KG1 (cell line): ENCODE measurements around the gene LIM2.

Experiments
- DNase-seq: peaks from one replicate; lab custom pipeline; 2025; lab: John Stamatoyannopoulos, UW

The LIM2 gene

DNA sequence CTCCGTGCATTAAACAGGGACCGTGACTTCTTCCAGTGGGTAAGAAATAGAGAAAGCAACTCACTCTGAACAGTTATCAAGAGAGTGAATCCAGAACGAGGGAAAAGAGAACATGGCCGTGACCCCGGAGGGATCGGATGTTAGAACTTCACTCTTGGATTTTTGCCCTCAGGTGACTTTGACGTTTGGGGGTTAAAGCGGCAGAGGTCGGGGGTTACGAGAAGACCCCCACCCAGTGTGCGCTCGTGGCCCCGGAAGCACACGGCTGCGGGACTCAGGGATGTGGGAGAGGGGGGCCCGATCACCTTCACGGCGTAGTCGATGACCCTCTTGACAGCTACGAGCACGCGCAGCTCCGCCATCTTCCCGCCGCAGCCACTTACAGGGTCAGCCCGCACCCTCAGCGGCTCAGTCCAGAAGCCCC lies 21.8 kb downstream of the LIM2 start, which contains the start of gene ETFB:
Gene ETFB (minus strand): TSS at position 424 of the 424 bp plus-strand sequence. CDS start 62 bp downstream, at position 362.
- DNase-seq: no peak

DNA sequence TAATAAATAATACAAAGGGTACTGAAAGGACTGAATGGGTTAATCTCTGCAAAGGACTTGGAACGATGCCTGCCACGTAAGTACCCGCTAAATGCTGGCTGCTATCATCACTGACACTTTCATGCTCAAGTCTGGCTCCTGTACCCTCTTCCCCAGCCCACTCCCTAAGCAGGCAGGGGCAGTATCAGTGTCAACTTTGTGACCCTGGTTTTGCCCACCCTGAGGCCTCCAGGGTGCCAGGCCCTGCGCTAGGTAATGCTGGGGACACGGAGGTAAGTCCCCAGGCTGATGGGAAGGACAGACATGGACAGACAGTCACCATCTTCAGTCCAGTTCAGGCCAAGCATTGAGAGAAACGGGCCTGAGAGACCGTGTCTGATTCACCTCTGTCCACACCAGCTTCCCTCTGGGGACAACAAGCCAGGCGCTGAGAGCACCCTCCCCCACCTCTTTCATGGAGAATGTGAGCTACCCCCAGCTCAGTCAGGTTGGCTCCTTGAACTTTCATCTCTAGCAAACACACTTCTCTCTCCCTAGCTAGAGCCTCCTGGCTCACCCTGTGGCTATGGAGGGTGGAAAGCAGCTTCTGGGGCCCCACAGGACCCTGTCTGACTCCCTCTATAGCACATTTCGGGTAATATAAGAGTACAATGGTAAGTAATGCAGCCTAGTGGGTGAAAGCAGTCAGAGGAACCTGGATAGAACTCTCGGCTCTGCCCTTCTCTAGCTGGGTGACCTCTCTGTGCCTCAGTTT lies 22.4 kb downstream of the LIM2 start:
- DNase-seq: peak; percentile 34

DNA sequence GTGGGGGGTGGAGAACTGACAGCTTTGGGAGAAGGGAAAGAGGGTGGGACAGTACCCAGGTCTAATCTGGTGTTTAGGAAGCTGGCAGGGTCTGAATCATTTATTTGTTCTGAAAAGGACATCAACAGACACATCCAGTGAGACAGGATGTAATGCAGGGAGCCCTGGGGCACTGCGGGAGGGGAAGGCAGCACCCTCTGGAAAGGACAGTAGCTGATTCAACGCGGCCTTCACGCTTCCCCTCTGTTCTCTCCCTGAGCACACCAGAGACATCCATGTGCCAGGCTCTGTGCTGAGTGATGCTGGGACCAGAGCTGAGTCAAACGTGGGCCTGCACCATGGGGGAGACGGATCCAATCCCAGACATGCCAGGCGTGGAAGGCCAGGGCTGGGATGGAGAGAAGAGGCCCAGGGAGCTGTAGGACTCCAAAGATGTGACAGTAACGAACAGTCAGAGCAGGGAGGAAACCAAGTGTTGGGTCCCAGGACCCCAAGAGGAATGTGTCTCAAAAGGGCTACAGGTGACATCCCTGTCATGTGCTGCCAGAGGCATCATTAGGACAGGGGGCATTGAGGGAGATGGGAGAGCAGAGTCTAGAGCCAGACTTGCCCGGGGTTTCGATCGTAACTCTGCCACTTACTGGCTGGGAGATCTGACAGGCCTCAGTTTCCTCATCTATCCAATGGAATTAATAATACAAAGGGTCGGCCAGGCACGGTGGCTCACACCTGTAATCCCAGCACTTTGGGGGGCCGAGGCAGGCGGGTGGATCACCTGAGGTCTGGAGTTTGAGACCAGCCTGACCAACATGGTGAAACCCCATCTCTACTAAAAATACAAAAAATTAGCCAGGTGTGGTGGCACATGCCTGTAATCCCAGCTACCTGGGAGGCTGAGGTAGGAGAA lies 23.3 kb downstream of the LIM2 start:
- DNase-seq: no peak

DNA sequence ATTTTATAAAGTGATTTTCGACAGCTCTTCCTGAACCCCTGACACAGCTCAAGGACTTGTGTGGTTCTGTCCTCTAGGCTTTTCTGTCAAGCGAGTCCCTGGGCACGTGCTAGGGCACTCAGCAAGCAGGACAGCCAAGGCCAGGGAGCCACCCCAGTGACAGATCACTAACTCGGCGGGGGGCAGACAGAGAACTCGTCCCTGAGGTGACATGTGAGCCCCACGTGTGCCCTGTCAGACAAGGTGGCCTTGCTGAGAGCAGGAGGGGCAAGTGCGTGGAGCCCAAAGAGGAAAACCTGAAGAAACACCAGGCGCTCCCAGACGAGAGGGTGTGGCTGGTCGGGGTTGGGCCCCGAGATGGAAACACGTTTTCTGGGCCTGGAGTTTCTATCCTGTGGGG lies 26.5 kb downstream of the LIM2 start:
- DNase-seq: no peak

DNA sequence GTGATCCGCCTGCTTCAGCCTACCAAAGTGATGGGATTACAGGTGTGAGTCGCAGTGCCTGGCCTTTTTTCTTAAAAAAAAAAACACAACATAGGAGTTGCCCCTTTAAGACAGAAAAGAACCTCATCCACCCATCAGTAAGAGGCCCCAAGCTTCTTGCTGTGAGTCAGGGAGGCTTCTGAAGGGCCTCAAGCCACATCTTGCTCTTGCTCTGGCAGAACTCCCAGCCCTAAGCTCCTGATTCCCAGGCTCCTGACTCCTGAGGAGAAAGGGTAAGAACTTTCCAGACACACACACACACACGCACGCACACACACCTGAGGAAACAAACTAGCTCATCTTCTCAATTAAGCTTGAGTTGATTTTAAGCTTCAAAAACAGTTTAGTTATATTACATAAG lies 28.5 kb downstream of the LIM2 start:
- DNase-seq: no peak

DNA sequence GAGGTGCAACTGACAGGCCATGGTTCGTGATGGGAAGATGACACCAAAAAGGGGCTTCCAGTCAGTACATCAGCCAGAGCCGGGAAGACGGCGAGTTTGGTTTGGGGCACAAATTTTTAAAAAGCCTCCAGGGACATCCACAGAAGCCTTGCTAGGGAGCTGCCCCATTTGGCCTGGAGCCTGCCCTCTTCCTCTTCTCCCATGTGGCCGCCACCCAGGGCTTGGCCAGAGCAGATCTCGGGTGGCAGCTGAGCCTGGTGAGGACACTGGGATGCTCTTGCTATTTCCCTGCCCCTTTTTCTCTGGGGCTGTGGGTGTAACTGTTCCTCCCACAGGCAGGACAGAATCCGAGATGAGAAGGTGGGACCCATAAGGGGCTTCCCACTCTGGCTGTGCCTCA lies 29.8 kb downstream of the LIM2 start:
- no peak for DNase-seq

DNA sequence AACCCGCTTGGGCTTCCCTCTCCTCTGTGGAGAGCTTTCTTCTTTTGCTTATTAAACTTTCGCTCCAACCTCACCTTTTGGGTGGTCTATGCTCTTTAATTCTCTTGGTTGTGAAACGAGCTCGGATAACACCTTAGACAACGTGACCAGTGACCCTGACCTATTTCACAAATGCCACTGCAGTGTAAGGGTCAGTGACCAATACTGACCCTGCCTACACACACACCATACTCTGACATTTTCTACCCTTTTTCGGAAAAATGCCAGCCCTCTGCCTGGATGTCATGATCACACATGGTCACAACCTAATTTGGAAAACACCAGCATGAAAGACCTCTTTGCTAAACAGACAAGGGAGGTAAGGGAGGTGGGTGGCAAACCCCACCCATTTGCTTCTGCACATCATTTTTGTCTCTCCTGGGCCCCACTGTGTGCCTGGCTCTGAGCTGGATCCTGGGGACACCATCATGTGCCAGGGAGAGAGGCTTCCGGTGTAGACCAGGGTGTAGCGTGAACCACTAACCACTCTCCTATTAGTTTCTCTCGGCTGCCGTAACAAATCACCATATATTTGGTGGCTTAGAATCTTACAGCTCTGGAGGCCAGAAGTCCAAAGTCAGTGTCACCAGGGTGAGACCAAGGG lies 31.5 kb downstream of the LIM2 start:
- DNase-seq: no peak

DNA sequence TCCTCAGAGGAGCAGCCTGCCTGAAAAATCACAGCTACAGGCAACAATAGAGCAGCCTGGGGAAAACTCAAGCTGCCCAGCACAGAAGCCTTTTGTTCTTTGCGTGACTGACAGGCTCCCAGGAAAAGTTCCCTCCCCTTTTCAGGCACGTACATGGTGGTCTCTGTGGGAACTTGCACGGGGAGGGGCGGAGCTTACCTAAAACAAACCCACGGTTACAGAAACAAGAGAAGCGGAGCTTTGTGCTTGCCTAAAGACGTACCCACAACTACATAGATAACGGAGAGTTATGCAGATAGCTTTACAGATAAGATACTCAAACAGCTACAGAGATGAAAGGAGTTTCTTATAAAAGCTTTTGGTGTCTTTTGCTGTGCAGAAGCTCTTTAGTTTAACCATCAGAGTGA lies 33.0 kb downstream of the LIM2 start:
- DNase-seq: no peak

DNA sequence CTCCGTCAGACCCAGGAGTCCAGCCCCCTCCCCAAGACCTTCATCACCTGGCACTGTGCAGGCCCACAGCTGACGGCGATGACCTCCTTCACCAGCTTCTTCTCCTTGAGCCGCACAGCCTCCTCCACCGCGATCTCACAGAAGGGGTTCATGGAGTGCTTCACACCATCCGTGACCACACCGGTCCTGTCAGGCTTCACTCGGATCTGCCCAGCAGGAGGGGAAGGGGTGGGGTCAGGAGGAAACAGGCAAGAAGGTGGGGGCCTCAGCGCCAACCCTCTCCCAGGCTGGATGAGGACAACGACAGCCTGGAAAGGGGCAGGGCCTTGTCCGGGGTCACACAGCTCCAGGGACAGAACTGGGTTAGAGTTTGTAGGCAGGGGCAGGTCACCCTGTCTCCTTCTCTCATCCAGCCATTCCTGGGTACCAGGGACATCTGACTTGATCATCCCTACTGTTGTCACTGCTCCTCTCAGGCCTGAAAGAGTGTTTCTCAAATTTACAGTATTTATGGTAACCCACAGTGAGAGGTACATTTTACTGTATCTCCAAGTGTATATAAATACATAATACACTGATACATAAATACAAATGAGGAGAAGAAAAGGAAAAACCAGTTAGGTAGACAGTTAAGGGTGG lies 33.6 kb downstream of the LIM2 start:
- no peak for DNase-seq

DNA sequence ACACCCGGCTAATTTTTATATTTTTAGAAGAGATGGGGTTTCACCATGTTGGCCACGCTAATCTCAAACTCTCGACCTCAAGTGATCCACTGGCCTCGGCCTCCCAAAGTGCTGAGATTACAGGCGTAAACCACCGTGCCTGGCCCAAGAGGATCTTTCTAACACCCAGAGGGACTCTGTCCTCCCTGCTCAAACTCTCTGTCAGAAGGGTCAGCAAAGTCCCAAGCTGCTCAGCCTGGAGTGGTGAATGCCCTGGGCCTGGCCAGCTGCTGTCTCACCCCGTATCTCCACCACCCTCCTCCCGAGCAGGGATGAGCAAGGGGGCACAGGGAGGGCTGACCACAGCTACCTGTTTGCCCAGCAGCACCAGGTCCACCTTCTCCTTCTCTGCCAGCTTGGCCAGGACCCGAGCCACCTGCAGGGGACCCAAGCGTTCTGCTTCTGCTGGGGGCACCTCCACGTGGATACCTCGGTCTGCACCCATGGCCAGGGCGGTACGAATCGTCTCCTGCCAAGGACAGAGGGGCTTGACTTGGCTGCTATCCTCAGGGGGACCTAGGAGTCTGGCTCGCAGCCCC lies 34.9 kb downstream of the LIM2 start:
- DNase-seq: no peak

DNA sequence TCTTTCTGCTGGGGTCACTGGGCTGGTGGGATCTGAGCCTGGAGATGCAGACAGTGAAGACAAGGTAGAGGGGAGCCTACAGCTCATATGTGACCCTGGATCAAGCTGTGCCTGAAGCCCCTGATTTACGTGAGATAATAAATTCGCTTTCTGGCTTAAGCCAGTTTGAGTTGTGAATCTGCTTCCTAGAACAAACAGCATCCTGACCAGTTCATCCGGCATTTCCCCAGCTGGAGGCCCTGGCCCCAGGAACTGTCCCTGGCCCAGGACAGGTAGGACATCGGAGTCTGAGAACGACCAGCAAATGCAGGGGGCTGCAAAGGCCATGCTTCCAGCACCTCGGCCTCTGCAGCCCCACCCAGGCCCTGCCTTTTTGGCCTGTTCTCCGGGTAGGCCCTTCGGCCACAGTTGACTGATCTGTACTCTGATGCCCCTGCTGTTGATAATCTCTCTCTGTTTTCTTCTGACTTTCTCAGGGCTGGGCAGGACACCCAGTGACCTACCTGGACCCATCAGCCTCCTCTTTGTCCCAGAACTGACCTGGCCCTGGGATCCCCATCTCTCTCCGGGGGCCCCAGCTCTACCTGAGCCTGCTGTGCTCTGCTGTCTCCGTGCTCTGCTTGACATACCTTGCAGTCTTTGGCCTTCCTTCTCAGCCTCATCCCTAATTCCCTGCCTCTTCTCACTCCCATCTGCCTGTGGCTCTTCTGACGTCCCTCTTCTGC lies 36.3 kb downstream of the LIM2 start:
- no peak for DNase-seq

DNA sequence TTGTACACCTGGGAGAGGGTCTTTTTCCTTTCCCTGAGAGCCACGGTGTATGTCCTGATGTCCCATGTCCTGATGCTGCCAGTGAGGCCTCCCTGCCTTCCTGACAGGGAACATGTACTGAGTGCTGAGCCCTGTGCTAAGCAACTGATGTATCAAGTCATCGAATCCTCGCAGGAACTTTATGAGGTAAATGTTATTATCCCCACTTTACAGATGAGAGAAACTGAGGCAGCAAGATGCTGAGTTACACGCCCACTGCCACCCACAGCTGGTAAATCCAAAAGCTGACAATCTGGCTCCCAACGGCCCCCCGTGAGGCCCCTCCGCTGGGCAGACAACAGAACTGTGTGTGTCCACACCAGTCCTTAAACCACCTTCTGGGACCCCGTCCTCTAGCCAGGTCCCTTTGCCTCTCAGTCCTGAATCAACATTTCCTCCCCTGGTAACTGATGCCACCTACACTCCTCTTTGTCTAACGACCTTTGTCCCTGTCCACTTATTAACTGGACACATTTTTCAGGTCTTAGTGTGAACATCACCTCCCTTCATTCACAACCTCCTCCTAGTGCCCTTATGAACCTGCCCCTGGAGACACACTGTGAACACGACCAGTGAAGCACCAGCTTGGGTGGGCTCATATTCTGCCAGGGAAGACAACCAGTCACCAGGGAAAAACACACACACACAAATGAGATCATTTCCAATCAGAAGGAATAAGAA lies 40.4 kb downstream of the LIM2 start:
- DNase-seq: no peak

DNA sequence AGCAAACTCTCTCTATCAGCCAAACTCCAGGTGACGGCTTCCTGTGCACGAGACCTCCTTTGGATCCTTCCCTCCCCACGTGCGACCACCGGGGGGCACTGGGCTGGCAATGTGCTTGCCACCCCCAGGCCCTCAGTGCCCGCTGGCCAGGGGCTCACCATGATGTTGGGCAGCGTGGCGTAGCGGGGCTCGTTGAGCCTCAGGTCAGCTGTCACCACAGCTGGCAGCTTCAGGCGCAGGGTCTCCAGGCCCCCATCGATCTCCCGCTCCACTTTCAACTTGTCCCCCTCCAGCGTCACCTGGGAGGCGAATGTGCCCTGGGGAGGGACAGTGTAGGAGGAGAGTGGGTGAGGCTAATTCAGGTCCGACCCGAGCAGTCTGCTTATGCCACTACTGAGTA lies 41.0 kb downstream of the LIM2 start:
- no peak for DNase-seq

DNA sequence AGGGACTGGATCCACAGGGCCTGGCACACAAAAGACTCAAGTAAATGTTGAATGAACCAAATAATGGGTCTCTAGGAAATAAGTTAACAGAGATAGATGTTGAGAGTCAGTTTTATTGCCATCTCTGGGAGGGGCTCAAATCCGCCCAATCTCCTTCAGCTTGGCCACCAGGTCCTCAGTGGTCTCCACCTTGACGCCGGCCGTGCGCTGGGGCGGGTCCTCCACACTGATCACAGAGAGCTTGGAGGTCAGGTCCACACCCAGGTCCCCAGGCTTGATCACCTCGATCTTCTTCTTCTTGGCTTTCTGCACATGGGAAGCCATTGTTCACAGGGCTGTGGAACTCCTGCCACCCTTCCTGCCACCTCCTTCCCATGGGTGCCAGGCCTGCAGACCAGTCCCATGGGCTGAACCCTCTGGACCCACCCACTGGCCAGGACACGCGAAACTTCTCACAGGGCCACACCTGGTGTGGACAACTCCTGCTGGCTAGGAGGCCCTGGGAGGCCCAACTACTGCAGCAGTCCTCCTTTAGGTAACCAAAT lies 42.6 kb downstream of the LIM2 start:
- DNase-seq: no peak

DNA sequence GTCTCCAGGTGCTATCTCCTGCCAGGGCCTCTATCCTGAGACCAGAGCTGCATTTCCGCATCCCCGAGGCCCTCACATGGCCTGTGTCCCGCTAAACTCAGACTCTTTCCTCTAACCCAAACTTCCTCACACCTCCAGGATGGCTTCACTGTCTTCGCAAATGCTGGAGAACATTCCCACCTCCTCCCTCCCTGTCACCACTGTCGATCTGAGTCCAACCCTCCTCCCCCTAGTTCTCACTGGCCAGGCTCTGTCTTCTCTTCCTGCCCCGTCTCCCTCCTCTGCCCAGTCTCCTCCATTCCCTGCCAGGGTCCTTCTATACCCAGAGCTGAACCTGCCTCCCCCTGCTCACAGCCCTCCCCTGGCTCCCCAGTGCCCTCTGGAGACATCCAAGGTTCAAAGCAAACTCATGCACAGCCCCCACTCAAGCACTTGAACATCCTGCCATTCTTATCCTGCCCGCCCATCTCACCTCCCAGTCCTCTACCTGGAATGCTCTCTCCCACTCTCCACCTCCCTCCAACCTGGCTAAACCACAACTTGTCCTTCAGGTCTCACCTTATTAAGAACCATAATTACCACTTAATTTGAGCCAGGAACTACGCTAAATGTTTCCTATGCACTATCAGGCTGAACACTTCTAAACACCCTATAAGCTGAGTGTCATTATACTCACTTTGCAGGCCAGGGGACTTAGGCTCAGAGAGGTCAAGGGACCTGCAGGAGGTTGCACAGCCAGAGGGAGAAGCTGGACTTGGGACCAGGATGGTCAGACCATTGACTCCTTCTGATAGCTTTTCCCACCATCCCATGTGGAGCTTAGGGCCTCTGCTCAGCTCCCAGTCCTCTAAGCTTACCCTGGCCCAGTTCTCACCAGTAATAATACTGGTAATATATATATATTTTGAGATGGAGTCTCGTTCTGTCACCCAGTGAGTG lies 44.9 kb downstream of the LIM2 start:
- no peak for DNase-seq

DNA sequence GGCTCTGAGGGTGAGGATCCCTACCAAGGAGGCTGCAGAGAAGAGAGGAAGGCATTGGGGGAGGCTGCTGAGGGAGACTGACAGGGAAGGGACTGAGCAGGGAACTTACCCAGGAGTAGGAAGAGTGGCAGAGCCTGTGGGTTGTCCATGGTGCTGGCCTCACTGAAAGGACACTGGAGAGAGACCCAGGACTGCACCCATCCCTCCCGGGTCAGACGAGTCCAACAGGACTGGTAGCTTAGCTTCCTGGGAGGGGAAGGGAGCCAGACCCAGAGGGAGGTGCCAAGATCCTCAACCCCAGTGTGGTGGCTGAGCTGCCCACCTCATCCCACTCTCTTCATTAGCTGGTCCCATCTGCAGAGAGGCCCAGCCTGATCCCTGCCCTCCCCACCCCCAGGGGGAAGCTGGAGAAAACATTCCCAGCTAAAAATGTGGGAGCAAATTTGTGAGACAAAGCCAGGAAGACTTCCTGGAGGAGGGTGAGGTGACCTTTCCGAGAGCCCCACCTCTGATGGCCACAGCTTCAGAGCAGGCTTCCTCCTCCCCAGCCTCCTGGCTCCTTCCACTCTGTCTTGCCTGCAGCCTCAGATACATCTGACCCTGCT lies 45.7 kb downstream of the LIM2 start, which contains the start of gene VSIG10L:
Gene VSIG10L (minus strand): TSS at position 164 of the 605 bp plus-strand sequence. CDS start 15 bp downstream, at position 149.
- no peak for DNase-seq

DNA sequence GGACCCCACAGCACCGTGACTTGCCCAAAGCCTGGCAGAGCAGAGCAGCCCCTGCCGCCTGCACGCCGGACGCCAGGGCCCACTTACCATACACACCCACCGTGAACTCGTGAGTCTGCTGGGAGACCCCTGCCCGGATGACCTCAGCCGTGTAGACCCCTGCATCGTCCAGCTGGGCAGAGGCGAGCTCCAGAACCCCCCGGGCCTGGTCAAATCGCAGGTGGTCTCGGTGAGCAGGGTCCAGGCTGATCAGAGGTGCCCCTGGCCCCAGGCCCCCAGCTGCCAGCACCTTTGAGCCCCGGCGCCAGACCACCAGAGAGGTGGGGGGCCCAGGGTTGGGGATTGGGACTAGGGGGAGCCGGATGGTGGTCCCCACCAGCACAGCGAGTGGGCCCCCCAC lies 46.7 kb downstream of the LIM2 start:
- no peak for DNase-seq
